NB4 (cell line): ENCODE measurements around the gene MARK3.

ENCODE experiments used
- POLR2A ChIP-seq: IDR thresholded peaks from 2 replicates; pipeline ENCODE4 v1.6.1; 2011; ENCODE audit warnings: mild to moderate bottlenecking; ENCODE audit not compliant: insufficient read length; ENCODE audit errors: extremely low read depth
- TF ChIP-seq, protein P1 (sequence below): IDR thresholded peaks from one replicate; pipeline ENCODE4 v1.5.1; 2012; ENCODE audit warnings: low read depth, low read length

DNA sequence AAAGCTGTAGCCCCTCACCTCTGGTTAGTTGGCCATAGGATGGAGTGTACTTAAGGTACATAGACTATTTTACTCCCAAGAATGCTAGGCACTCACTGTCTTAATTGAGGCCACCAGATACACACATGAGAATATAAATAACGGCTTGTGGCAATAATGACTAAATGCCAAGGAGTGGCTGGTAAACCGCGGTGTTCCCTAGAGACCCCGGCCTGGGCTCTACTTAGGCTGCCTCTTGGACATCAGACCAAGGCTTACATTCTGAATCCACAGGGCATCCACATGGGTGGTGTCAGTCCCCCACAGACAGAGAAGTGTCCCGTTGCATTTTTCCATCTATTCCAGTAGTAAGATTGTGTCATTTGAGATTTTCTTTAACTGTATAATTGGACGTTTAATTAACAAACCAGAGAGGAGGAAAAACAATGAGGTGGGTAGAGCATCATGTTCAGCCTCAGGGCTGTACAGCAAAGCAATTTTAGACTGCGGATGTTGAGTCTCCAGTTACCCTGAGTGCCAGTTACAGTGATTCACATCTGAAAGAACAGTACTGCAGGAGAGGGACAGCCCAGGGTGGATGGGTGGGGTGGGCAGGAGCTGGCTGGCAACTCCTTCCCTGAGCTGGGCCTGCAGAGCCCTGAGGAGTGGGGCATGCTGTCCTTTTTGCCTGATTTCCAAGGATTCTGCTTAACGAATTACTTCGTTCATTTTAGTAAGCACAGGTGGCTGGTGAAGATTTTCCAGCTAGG is 116.9 kb downstream of the MARK3 start:
- TF ChIP-seq, protein P1, sequence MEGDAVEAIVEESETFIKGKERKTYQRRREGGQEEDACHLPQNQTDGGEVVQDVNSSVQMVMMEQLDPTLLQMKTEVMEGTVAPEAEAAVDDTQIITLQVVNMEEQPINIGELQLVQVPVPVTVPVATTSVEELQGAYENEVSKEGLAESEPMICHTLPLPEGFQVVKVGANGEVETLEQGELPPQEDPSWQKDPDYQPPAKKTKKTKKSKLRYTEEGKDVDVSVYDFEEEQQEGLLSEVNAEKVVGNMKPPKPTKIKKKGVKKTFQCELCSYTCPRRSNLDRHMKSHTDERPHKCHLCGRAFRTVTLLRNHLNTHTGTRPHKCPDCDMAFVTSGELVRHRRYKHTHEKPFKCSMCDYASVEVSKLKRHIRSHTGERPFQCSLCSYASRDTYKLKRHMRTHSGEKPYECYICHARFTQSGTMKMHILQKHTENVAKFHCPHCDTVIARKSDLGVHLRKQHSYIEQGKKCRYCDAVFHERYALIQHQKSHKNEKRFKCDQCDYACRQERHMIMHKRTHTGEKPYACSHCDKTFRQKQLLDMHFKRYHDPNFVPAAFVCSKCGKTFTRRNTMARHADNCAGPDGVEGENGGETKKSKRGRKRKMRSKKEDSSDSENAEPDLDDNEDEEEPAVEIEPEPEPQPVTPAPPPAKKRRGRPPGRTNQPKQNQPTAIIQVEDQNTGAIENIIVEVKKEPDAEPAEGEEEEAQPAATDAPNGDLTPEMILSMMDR, result no peak
- no peak for TF ChIP-seq POLR2A
